CD14-positive monocyte (primary cell): ENCODE results near the gene SH2D7. TPM values are rescaled to one million over a fixed set of nuclear protein-coding genes. Genes with fewer than 3 reads are reported as not detected.

Experiments used
- DNase-seq, 3 donors: peaks; one replicate each; pipeline ENCODE4 v3.0.0-alpha.2; 2011 to 2022
- H2AFZ ChIP-seq: 2 replicates; pipeline ENCODE4 v1.6.0; 2012; ENCODE audit warnings: mild to moderate bottlenecking, low read depth, low read length, inconsistent platforms; ENCODE audit not compliant: insufficient read depth, poor library complexity, severe bottlenecking
- H3K27ac ChIP-seq, 2 donors: 1 replicate in 1 of 2; 2 replicates in 1 of 2; pipeline ENCODE4 v1.5.1; 2012 to 2013; ENCODE audit warnings: low read length in 2 of 2, control low read depth in 1 of 2, inconsistent platforms in 1 of 2, low read depth in 1 of 2, mild to moderate bottlenecking in 1 of 2
- H3K27me3 ChIP-seq, 2 donors: one replicate each; pipeline versions ENCODE4 v1.6.0 to v1.6.1; 2011 to 2013; ENCODE audit warnings: low read length in 2 of 2; ENCODE audit not compliant: control insufficient read depth in 2 of 2, insufficient read depth in 2 of 2
- H3K36me3 ChIP-seq, 2 donors: replicated peaks in 1 of 2; 1 replicate in 1 of 2; 2 replicates in 1 of 2; pipeline versions ENCODE4 v1.5.1 to v1.6.1; 2012 to 2013; ENCODE audit warnings: low read length in 2 of 2, control low read depth in 1 of 2, inconsistent platforms in 1 of 2, mild to moderate bottlenecking in 1 of 2; ENCODE audit not compliant: insufficient read depth in 2 of 2, control insufficient read depth in 1 of 2
- H3K4me1 ChIP-seq, 2 donors: 1 replicate in 1 of 2; 2 replicates in 1 of 2; pipeline versions ENCODE4 v1.5.1 to v1.6.1; 2012 to 2013; ENCODE audit warnings: low read length in 2 of 2, control low read depth in 1 of 2, inconsistent platforms in 1 of 2, mild to moderate bottlenecking in 1 of 2, moderate library complexity in 1 of 2; ENCODE audit not compliant: insufficient read depth in 2 of 2, control insufficient read depth in 1 of 2
- H3K4me2 ChIP-seq: replicated peaks from 2 replicates; pipeline ENCODE3; 2012; ENCODE audit warnings: low read length, moderate library complexity, mild to moderate bottlenecking; ENCODE audit not compliant: poor library complexity, severe bottlenecking; ENCODE audit errors: extremely low read depth
- H3K4me3 ChIP-seq, 3 experiments: fragments of 200-600 bp in 1 of 3; sonication (generic) in 1 of 3; replicated peaks in 1 of 3; 1 replicate in 2 of 3; 2 replicates in 1 of 3; pipeline ENCODE4 v1.5.1; 2011 to 2013; ENCODE audit warnings: low read length in 3 of 3, mild to moderate bottlenecking in 3 of 3, control low read depth in 2 of 3, low read depth in 2 of 3, inconsistent platforms in 1 of 3, moderate library complexity in 1 of 3
- H3K79me2 ChIP-seq: 2 replicates; pipeline ENCODE4 v1.6.0; 2012; ENCODE audit warnings: mild to moderate bottlenecking, control low read depth, inconsistent platforms, low read length, moderate library complexity; ENCODE audit not compliant: insufficient read depth
- H3K9ac ChIP-seq: 2 replicates; pipeline ENCODE4 v1.6.0; 2017; ENCODE audit warnings: low read length, mild to moderate bottlenecking; ENCODE audit not compliant: insufficient read depth, poor library complexity, severe bottlenecking
- H3K9me3 ChIP-seq, 2 donors: replicated peaks in 1 of 2; 1 replicate in 1 of 2; 2 replicates in 1 of 2; pipeline versions ENCODE4 v1.5.1 to v1.6.1; 2012 to 2013; ENCODE audit warnings: low read length in 2 of 2, control low read depth in 1 of 2; ENCODE audit not compliant: control insufficient read depth in 1 of 2, insufficient read depth in 1 of 2
- H4K20me1 ChIP-seq: 2 replicates; pipeline ENCODE4 v1.6.0; 2012; ENCODE audit warnings: mild to moderate bottlenecking, low read length, control low read depth, moderate library complexity; ENCODE audit not compliant: insufficient read depth
- H3K27ac Mint-ChIP-seq, 7 donors: one replicate each; pipeline ENCODE4 v1.8.0; 2020; ENCODE audit warnings: mild to moderate bottlenecking in 7 of 7, mixed read lengths in 7 of 7, moderate library complexity in 6 of 7, inconsistent platforms in 2 of 7
- H3K27me3 Mint-ChIP-seq, 3 donors: one replicate each; pipeline ENCODE4 v1.8.0; 2021 to 2022; ENCODE audit warnings: low read depth in 3 of 3, mild to moderate bottlenecking in 3 of 3, mixed read lengths in 3 of 3, moderate library complexity in 3 of 3, inconsistent platforms in 1 of 3
- H3K36me3 Mint-ChIP-seq, 2 donors: one replicate each; pipeline ENCODE4 v1.8.0; 2020; ENCODE audit warnings: mixed read lengths in 2 of 2, inconsistent platforms in 1 of 2, mild to moderate bottlenecking in 1 of 2
- H3K4me1 Mint-ChIP-seq: one replicate; pipeline ENCODE4 v1.8.0; 2020; ENCODE audit warnings: mild to moderate bottlenecking, mixed read lengths
- H3K4me3 Mint-ChIP-seq, 2 donors: one replicate each; pipeline ENCODE4 v1.8.0; 2020; ENCODE audit warnings: mild to moderate bottlenecking in 2 of 2, mixed read lengths in 2 of 2, moderate library complexity in 1 of 2
- H3K9me3 Mint-ChIP-seq, 7 donors: one replicate each; pipeline ENCODE4 v1.8.0; 2020 to 2022; ENCODE audit warnings: mixed read lengths in 7 of 7, mild to moderate bottlenecking in 6 of 7, moderate library complexity in 6 of 7, inconsistent platforms in 2 of 7
- CTCF ChIP-seq: fragments of 200-600 bp; IDR thresholded peaks from one replicate; pipeline ENCODE4 v1.8.0; 2022; ENCODE audit warnings: antibody characterized with exemption, mild to moderate bottlenecking
- WGBS: methylation state at CpG from one replicate; pipeline ENCODE4 v1.1.5; 2013; ENCODE audit warnings: missing lambda C conversion rate; ENCODE audit not compliant: insufficient coverage; 5-methylcytosine and 5-hydroxymethylcytosine counted together
- intact Hi-C, 2 donors: fragments of 100-400 bp; cut with micrococcal nuclease; formaldehyde crosslinking; loops; one replicate each; pipeline versions ENCODE4 v1.15.0 to v1.15.1; 2023
- polyA plus RNA-seq, 3 donors: library from polyadenylated mRNA; depleted of rRNA in 1 of 3; unstranded in 2 of 3; stranded (reverse) in 1 of 3; fragments of 300-500 nt in 2 of 3; fragments of >200 nt in 1 of 3; fragmentation: Illumina TruSeq in 2 of 3; gene quantifications; 1 replicate in 2 of 3; 2 replicates in 1 of 3; pipeline ENCODE4 v1.2.3, GENCODE V29; 2012 to 2021

The SH2D7 gene
- polyA plus RNA-seq, 3 donors, result not detected

GRCh38 chr15:78077871-78078210 is 14.5 kb upstream of the SH2D7 start:
- peaks cover 0 to 2% (median 0%) of the 10 kb centered on the region in 7 donors for H3K9me3 Mint-ChIP-seq
- peak overlapping the region in 4 of 7 donors; percentile 15 to 80 (median 46) for H3K27ac Mint-ChIP-seq
- DNase-seq, result no peak
- peaks cover 18% of the 10 kb centered on the region for H4K20me1 ChIP-seq
- H3K36me3 ChIP-seq, result no peaks in the 10 kb centered on the region
- H3K4me3 ChIP-seq, result peak overlapping the region; percentile 9 to 97 (median 93)
- H3K79me2 ChIP-seq, result peaks cover 50% of the 10 kb centered on the region
- no peak for TF ChIP-seq CTCF
- H3K4me2 ChIP-seq, result peak overlapping the region; percentile 99
- no peaks in the 10 kb centered on the region for H3K9me3 ChIP-seq
- H2AFZ ChIP-seq, result peak overlapping the region; percentile 85
- peaks cover 52% of the 10 kb centered on the region for H3K4me1 Mint-ChIP-seq
- no CpG with 5 or more reads among the region's 7 CpGs for WGBS
- peaks cover 44 to 65% of the 10 kb centered on the region in 2 donors for H3K4me1 ChIP-seq
- H3K9ac ChIP-seq, result peak overlapping the region; percentile 78
- H3K27me3 Mint-ChIP-seq, result no peaks in the 10 kb centered on the region
- H3K4me3 Mint-ChIP-seq, result peak overlapping the region; percentile 78 to 79
- intact Hi-C loops, result no loop called here
- H3K27ac ChIP-seq, result peak overlapping the region in 1 of 2 donors; percentile 53
- peaks cover 7 to 10% of the 10 kb centered on the region in 2 donors for H3K36me3 Mint-ChIP-seq
- H3K27me3 ChIP-seq, result no peaks in the 10 kb centered on the region

GRCh38 chr15:78079298-78080087 is 12.9 kb upstream of the SH2D7 start:
- H3K27ac Mint-ChIP-seq, result peak overlapping the region in 1 of 7 donors; percentile 72
- TF ChIP-seq CTCF, result no peak
- H2AFZ ChIP-seq, result no peak overlapping the region
- H3K4me3 ChIP-seq, result no peak overlapping the region
- peaks cover 4 to 6% of the 10 kb centered on the region in 2 donors for H3K36me3 Mint-ChIP-seq
- H3K4me2 ChIP-seq, result no peak overlapping the region
- no peak overlapping the region for H3K27ac ChIP-seq
- intact Hi-C loops, result no loop called here
- H3K4me1 ChIP-seq, result peaks cover 52 to 65% of the 10 kb centered on the region in 2 donors
- no peak overlapping the region for H3K9ac ChIP-seq
- H3K27me3 ChIP-seq, result no peaks in the 10 kb centered on the region
- H3K79me2 ChIP-seq, result peaks cover 33% of the 10 kb centered on the region
- no peaks in the 10 kb centered on the region for H3K9me3 ChIP-seq
- no peak for DNase-seq
- WGBS, result 99% methylated on average over 8 of the region's 11 CpGs
- no peaks in the 10 kb centered on the region for H3K9me3 Mint-ChIP-seq
- H3K36me3 ChIP-seq, result no peaks in the 10 kb centered on the region
- peak overlapping the region in 1 of 2 donors; percentile 12 for H3K4me3 Mint-ChIP-seq
- peaks cover 18% of the 10 kb centered on the region for H4K20me1 ChIP-seq
- peaks cover 56% of the 10 kb centered on the region for H3K4me1 Mint-ChIP-seq
- H3K27me3 Mint-ChIP-seq, result peaks cover 0 to under 1% (median 0%) of the 10 kb centered on the region in 3 donors
